ENCODE results near the gene LYRM4.
A peak's percentile ranks its signal among the peaks of the same experiment; 100 is the strongest.

Gene LYRM4

GRCh38 chr6:5279891-5280338, 19.2 kb upstream of the LYRM4 start:
- DNase-seq (ENCODE audit: low spot score), result peak; percentile 41

GRCh38 chr6:5278565-5279120, 17.9 kb upstream of the LYRM4 start:
- DNase-seq (ENCODE audit: low spot score), result no peak

- DNase-seq (ENCODE audit: low spot score), result no peak
These were observed 17.3 kb upstream of the LYRM4 start for GRCh38 chr6:5278047-5278446.

DNA sequence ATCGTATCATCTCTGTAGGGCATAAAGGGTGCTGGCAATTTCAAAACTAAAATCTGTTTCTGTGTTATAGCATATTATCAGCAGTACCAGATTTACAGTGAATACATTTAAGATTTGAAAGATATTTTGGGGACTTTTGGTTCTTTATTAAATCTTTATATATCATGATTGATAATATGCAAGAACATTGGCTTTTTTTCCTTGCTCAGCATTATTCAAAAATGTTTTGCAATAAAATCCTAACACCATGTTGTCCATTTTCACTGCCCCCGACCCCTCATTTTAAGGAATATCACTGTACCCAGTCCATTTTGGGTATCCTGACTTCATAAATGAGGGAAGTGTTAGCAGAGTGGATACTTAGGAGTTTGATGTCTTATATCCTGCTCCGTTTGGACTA, 16.8 kb upstream of the LYRM4 start:
- DNase-seq (ENCODE audit: low spot score), result no peak

DNA sequence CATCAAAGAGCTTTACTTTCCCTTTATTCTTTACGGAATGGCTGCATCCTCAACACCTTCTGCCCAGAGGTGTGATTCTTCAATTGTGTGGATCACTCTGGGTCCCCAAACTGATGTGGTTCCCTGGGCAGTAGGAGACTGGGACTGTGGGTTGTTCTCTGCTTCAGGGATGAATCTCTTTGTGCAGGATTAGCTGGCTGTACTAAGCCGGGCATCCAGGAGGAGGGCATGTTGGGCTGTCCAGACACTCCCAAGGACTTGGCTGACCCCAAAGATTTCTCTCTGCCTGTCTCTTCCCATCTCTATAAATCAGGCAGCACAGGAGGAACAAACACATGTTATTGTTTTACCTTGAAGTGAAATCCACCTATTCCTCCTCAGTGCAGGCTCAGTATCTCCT, 15.8 kb upstream of the LYRM4 start:
- DNase-seq (ENCODE audit: low spot score), result no peak

DNA sequence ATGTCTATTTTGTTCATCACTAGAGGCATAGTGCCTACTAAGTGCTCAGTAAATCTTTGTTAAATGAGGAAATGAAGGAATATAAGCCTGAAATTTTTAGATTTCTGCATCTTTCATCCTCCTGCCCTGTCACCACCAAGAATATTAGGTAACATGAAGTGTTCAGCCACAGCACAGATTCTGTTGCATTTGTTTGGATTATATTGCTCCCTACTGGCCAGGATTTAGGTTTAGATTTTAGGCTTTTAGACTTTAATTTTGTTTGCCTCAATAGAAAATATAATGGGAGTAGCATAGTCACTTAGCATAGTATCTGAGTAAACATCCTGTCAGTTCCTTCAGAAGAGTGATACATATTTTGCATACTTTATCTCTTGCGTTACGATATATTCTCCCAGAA, 14.7 kb upstream of the LYRM4 start:
- DNase-seq (ENCODE audit: low spot score), result no peak

GRCh38 chr6:5274231-5274630, 13.5 kb upstream of the LYRM4 start:
- peak; percentile 50 for DNase-seq (ENCODE audit: low spot score)

- DNase-seq (ENCODE audit: low spot score), result no peak
These were observed 11.2 kb upstream of the LYRM4 start for GRCh38 chr6:5271926-5272325.

- DNase-seq (ENCODE audit: low spot score), result no peak
These were observed 9.4 kb upstream of the LYRM4 start for GRCh38 chr6:5270093-5270680.

DNA sequence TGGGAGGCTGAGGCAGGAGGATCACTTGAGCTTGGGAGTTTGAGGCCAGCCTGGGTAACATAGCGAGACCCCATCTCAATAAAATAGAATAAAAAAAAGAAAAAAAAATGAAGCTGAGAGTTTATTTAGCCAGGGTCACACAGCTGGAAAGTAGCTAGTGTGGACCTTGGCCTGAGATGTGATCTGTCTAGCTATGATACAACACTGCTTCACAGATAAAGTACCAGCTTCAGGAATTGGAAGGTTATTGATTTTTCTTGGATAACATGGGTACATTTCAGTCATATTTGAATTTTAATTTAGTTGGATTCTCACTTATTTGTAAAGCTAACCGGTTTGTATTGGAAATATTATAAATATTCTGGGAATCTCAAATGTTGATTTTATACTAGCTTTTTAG, 5.7 kb upstream of the LYRM4 start:
- DNase-seq (ENCODE audit: low spot score), result no peak

GRCh38 chr6:5261545-5262109, 877 bp upstream of the LYRM4 start:
- no peak for DNase-seq (ENCODE audit: low spot score)

DNA sequence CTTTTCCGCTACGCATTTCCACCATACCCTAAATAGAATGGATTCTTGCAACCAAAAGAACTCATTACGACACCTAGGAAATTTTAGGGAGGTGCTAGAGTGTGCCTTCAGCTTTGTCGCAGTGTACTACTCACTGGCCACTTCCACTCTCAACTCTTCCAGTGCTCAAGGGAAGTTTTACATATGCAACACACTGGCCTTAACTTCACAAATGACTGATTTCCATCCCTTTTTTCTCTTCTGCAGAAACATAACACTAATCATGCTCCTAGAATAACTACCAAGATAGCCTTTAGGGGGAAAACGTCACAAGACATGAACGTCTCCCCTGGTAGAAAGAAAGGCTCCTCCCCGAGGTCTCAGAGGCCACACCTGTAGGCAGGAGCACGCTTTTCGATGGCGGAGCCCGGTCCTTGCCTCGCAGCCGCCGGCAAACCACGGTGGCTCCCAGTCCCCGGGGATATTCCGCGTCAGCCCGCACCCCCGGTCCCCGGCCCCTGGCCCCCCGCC, 584 bp downstream of the LYRM4 start:
- DNase-seq (ENCODE audit: low spot score), result peak; percentile 76

DNA sequence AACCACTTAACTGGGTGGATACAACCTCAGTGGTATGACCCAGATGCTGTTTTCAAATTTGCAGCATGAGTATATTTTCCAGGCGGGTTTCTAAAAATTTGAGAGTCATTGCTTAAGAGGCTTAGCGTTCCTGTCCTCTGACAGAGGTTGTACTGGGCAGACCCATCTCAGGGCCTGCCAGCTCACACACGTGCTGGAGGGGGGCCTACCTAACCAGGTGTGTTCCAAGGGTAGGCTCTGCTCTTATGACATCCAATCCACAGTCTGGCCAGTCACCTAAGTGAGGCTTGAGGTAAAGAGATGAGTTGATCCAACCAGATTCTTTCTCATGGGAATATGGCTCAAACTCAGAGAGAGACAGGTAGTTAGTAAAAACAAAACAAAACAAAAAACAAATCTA, 1.3 kb downstream of the LYRM4 start:
- DNase-seq (ENCODE audit: low spot score), result no peak

DNA sequence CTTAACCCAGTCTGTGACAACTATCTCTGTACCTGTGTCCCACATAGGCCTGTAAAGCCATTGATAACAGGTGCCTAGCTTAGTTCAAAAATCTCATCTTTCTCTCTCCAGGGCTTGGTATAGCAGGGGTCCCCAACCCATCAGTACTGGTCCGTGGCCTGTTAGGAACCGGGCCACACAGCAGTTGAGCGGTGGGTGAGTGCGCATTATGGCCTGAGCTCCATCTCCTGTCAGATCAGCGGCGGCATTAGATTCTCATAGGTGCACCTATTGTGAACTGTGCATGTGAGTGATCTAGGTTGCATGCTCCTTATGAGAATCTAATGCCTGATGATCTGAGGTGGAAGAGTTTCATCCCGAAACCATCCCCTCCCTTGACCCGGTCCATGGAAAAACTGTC, 3.4 kb downstream of the LYRM4 start:
- no peak for DNase-seq (ENCODE audit: low spot score)

- no peak for DNase-seq (ENCODE audit: low spot score)
These were observed 3.8 kb downstream of the LYRM4 start for GRCh38 chr6:5256952-5257351.

DNA sequence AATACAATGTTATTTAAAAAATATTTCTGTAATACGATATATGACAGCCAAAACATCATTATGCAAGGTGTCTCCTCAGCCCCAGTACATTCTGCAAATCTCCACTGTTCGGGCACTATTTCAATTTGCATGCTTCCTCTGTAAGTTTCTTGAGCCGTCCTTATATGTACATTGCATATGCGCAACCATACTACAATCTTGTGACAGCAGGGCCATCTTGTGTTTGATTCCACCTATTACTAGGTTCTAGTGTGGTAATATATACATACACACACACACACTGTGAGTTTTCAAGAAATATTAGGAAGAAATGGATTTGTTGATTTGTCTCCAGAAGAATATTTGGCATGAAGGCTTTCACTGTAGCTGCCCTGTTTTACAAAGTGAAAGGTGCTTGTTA, 9.8 kb downstream of the LYRM4 start:
- no peak for DNase-seq (ENCODE audit: low spot score)

- no peak for DNase-seq (ENCODE audit: low spot score)
These were observed 10.3 kb downstream of the LYRM4 start for GRCh38 chr6:5250451-5250850.

- no peak for DNase-seq (ENCODE audit: low spot score)
These were observed 11.2 kb downstream of the LYRM4 start for GRCh38 chr6:5249451-5250122.

GRCh38 chr6:5248302-5249098, 12.2 kb downstream of the LYRM4 start:
- no peak for DNase-seq (ENCODE audit: low spot score)

DNA sequence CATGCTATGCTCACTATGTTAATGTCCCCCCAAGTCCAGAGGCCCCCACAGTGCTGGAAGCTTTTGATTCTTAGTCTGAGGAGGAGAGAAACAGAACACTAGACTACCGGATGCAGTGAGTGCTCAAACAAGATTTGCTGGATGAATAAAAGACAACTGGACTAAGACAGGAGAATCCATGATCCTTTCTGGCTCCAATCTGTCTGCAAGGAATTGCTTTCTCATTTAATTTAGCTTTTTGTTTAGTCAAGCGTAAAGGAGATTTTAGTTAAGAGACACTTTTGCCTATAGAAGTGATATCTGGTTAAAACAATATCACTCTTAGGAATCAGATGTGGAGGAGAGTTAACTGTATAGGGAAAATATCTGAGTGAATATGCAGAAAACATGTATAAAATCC, 13.5 kb downstream of the LYRM4 start:
- no peak for DNase-seq (ENCODE audit: low spot score)

DNA sequence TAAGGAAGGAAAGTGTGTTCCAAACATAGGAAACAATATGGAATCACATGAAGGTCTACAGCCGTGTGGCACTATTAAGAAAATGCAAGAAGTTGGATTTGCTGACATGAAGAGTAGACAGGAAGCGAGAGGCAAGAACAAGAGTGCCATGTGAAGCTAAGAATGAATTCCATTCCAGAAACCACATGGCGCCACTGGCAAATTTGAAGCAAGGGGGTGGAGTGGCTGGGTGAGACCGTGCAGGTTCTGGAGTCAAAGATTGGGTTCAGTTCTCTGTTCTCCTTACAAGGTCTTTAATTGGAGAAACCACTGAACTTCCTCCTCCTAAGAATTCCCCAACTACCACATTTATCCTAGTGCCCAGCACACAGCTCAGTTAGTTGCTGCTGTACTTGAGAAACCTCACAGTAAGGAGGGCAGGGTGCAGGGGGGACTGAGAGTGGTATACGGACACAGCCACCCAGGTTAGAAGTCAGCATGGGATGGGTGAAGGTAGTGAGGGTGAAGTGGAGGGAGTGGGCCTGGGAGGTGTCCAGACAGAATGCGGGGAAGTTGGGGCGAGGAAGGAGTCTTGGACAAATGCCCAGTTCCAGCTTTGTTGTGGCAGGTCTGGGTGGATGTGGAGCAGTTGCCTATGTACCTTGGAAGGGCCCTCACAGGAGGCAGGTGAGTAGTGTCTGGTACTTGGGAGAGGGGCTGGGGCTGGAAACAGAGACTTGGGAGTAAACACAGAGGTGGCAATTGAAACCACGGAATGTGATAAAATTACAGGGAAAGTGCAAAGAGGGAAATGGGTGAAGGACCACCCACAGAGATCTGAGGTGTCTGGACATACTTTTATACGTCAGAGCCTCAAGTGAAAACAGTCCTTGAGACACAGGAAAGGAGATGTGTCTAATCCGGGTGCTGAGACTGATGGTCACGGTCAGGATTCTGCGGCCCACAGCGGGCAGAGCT, 14.3 kb downstream of the LYRM4 start:
- DNase-seq (ENCODE audit: low spot score), result no peak
